ENCODE measurements around the gene ARFIP1. TPM values are rescaled to one million over a fixed set of nuclear protein-coding genes. Genes with fewer than 3 reads are reported as not detected.

The ARFIP1 gene
- total and polyA plus RNA-seq, 9 of the 15 experiments (the other 6 are each of a cell fraction or from before 2014, with no cell fraction given) = 14.1 to 25.1 (median 20.9) TPM

GRCh38 chr4:152807294-152807829 is 27.6 kb downstream of the ARFIP1 start (continued):
- TF ChIP-seq ZFP91 (CRISPR knock-in tag; IDR thresholded peaks at IDR 0.05) = no peak
- TF ChIP-seq HBP1 (CRISPR knock-in tag; IDR thresholded peaks at IDR 0.05) = no peak

GRCh38 chr4:152808670-152809069 is 28.9 kb downstream of the ARFIP1 start:
- no TSS peak for BruUV-seq (replicated peaks)
- Histone ChIP-seq H2AFZ (ENCODE audit: low read depth, low read length) (no peak overlapping the region), H3K36me3 (ENCODE audit: control insufficient read depth, insufficient read depth, low read length) (no peaks in the 10 kb centered on the region), H3K4me3 (no peak overlapping the region), H4K20me1 (replicated peaks; ENCODE audit: control insufficient read depth, insufficient read depth, low read length) (no peaks in the 10 kb centered on the region), H3K9me1 (ENCODE audit: control insufficient read depth, insufficient read depth, low read length) (no peaks in the 10 kb centered on the region), H3K79me2 (ENCODE audit: control insufficient read depth, insufficient read depth, low read length) (peaks cover under 1% of the 10 kb centered on the region; the same call in 1 of the 3 replicates), H3K9ac (ENCODE audit: insufficient read depth in 1 of 2, low read depth in 2 of 2, low read length in 2 of 2) (no peak overlapping the region), H3K4me1 (replicated peaks in 1 of 2; ENCODE audit: control insufficient read depth in 2 of 2, insufficient read depth in 2 of 2, low read length in 2 of 2) (no peaks in the 10 kb centered on the region), H3K27ac (ENCODE audit: extremely low read depth, low read depth, low read length) (no peak overlapping the region), H3K9me3 (replicated peaks; ENCODE audit: control insufficient read depth, insufficient read depth, low read depth, low read length) (no peaks in the 10 kb centered on the region), H3K27me3 (ENCODE audit: control insufficient read depth in 2 of 2, insufficient read depth in 2 of 2, low read length in 2 of 2) (no peaks in the 10 kb centered on the region), H3K4me2 (ENCODE audit: insufficient read depth, low read length) (no peak overlapping the region)
- ATAC-seq (no peak), DNase-seq (ENCODE audit: extremely low read depth in 1 of 4, low spot score in 3 of 4) (no peak), FAIRE-seq (no peak)
- intact Hi-C loops (cut with micrococcal nuclease) = no loop called here
- CTCF ChIA-PET (ENCODE audit: low intra/inter-chr PET ratio) = no interaction called here
- TF ChIP-seq STAT5B (CRISPR knock-in tag; IDR thresholded peaks at IDR 0.05) = no peak
- in situ Hi-C loops (cut with MboI) = no loop called here
- POLR2A ChIA-PET = interaction anchor here (1.3 kb wide), 1 partner anchor 10 kb away, joined by 4 read pairs; no protein-coding TSS in a partner anchor
- 90% methylated on average over 8 of the region's 8 CpGs for WGBS (ENCODE audit: insufficient coverage, low coverage, missing lambda C conversion rate)
